ENCODE measurements around the gene ULK4. TPM values are rescaled to one million over a fixed set of nuclear protein-coding genes. Genes with fewer than 3 reads are reported as not detected.
A peak's percentile ranks its signal among the peaks of the same experiment; 100 is the strongest.

Gene ULK4
- total and polyA plus RNA-seq, 2 of the 8 experiments (the other 6 are each of a cell fraction or from before 2014, with no cell fraction given) = 3.0 to 10.8 TPM

GRCh38 chr3:41629072-41629471 is 332.8 kb downstream of the ULK4 start:
- no peak overlapping the region for H3K4ac ChIP-seq (replicated peaks; ENCODE audit: insufficient read length, low read depth, low read length)
- H2BK12ac ChIP-seq (ENCODE audit: low read depth, low read length) = no peak overlapping the region
- no peak overlapping the region for H2BK120ac ChIP-seq (replicated peaks; ENCODE audit: low read depth, low read length)
- H2AFZ ChIP-seq (ENCODE audit: low read length) = no peak overlapping the region
- H3K23me2 ChIP-seq (ENCODE audit: low read depth, low read length) = no peaks in the 10 kb centered on the region
- H3K79me2 ChIP-seq (ENCODE audit: control insufficient read depth in 1 of 2, insufficient read depth in 2 of 2, low read length in 2 of 2) = no peaks in the 10 kb centered on the region
- no peaks in the 10 kb centered on the region for H3K9me3 ChIP-seq (ENCODE audit: insufficient read depth in 2 of 2, low read depth in 1 of 2, low read length in 1 of 2)
- FAIRE-seq (peak; percentile 36), DNase-seq (ENCODE audit: low read depth in 1 of 2, low spot score in 2 of 2) (no peak)
- H3K4me3 ChIP-seq (ENCODE audit: extremely low read depth in 1 of 4, insufficient read depth in 2 of 4, low read depth in 3 of 4, low read length in 4 of 4) = no peak overlapping the region
- no peak overlapping the region for H4K91ac ChIP-seq (replicated peaks; ENCODE audit: insufficient read length, low read length)
- H3K27ac ChIP-seq (ENCODE audit: low read depth, low read length) = no peak overlapping the region
- no peaks in the 10 kb centered on the region for H3K36me3 ChIP-seq (ENCODE audit: control insufficient read depth in 2 of 4, insufficient read depth in 4 of 4, low read length in 3 of 4)
- H3K9ac ChIP-seq (replicated peaks in 1 of 4; ENCODE audit: extremely low read depth in 1 of 4, low read depth in 3 of 4, low read length in 3 of 4) = no peak overlapping the region
- ChIA-PET CTCF (ENCODE audit: partially characterized antibody) (interaction anchor here (1.0 kb wide), 1 partner anchor 50 kb away, joined by 4 read pairs; no protein-coding TSS in a partner anchor), POLR2A (ENCODE audit: partially characterized antibody) (interaction anchor here (1.1 kb wide), 1 partner anchor 500 kb away, joined by 3 read pairs; no protein-coding TSS in a partner anchor)
- H2AK5ac ChIP-seq (ENCODE audit: low read depth, low read length) = no peak overlapping the region
- peaks cover 0 to 13% (median 4%) of the 10 kb centered on the region in 4 experiments; a peak in 3 of 7 replicates for H3K4me1 ChIP-seq (replicated peaks in 1 of 4; ENCODE audit: control insufficient read depth in 3 of 4, insufficient read depth in 4 of 4, low read length in 3 of 4)
- H2BK5ac ChIP-seq (ENCODE audit: low read depth, low read length) = peak overlapping the region; percentile 16; the same call in 1 of the 2 replicates
- no peak overlapping the region for H3K18ac ChIP-seq (ENCODE audit: extremely low read depth, low read length)
- H4K5ac ChIP-seq (ENCODE audit: insufficient read length, low read depth, low read length) = no peak overlapping the region
- no peak overlapping the region for H4K8ac ChIP-seq (ENCODE audit: extremely low read depth, insufficient read depth, low read length)
- no peaks in the 10 kb centered on the region for H3K79me1 ChIP-seq (ENCODE audit: low read depth, low read length)
- H2BK20ac ChIP-seq (ENCODE audit: low read length) = no peak overlapping the region
- H3K56ac ChIP-seq (replicated peaks; ENCODE audit: insufficient read length, low read depth, low read length) = no peak overlapping the region
- H2BK15ac ChIP-seq (ENCODE audit: low read length) = no peak overlapping the region
- no peak overlapping the region for H3K23ac ChIP-seq (ENCODE audit: insufficient read length)
- no peaks in the 10 kb centered on the region for H4K20me1 ChIP-seq (replicated peaks in 1 of 2; ENCODE audit: control insufficient read depth in 1 of 2, insufficient read depth in 2 of 2, low read length in 2 of 2)
- H3K4me2 ChIP-seq (ENCODE audit: insufficient read depth in 1 of 2, low read depth in 2 of 2, low read length in 2 of 2) = peak overlapping the region in 1 of 2 experiments; percentile 31; a peak in 2 of 4 replicates
- H3K14ac ChIP-seq (ENCODE audit: insufficient read length) = no peak overlapping the region
- no peaks in the 10 kb centered on the region for H3K27me3 ChIP-seq (replicated peaks in 1 of 4; ENCODE audit: control insufficient read depth in 3 of 4, extremely low read depth in 1 of 4, insufficient read depth in 3 of 4, low read length in 3 of 4)
- 55% methylated on average over 4 of the region's 4 CpGs; no CpG with 5 or more reads in 1 of the 2 experiments for WGBS, 2 experiments (ENCODE audit: extremely low coverage in 1 of 2, insufficient coverage in 1 of 2, insufficient read length in 1 of 2, insufficient replicate concordance in 2 of 2, low coverage in 1 of 2, low lambda C conversion rate in 2 of 2, missing lambda C conversion rate in 1 of 2)
- TF ChIP-seq NANOG (IDR thresholded peaks at IDR 0.05; ENCODE audit: insufficient read depth, low read depth, low read length, poor library complexity, severe bottlenecking) (no peak), CTBP2 (IDR thresholded peaks at IDR 0.05; ENCODE audit: borderline replicate concordance, insufficient read depth, insufficient read length, low read length) (no peak), CBX5 (IDR thresholded peaks at IDR 0.05; ENCODE audit: low read depth, low read length) (no peak), JUND (IDR thresholded peaks at IDR 0.05; ENCODE audit: low read length) (peak; percentile 49; the same call in 1 of the 2 replicates), SAP30 (IDR thresholded peaks at IDR 0.05; ENCODE audit: insufficient read depth, insufficient replicate concordance, low read length) (no peak), CHD2 (IDR thresholded peaks at IDR 0.05; ENCODE audit: low read length) (peak; percentile 32; the same call in 1 of the 2 replicates), EP300 (IDR thresholded peaks at IDR 0.05; ENCODE audit: borderline replicate concordance in 1 of 2, low read depth in 2 of 2, low read length in 2 of 2) (0 out of 3 replicates have a peak, but pooled peaks of 1 of the 2 experiments have one; percentile 24), POLR2AphosphoS5 (IDR thresholded peaks at IDR 0.05; ENCODE audit: low read depth, low read length) (no peak), E2F6 (IDR thresholded peaks at IDR 0.05) (no peak), SIX5 (IDR thresholded peaks at IDR 0.05; ENCODE audit: low read depth, low read length) (no peak), EZH2 (IDR thresholded peaks at IDR 0.05; ENCODE audit: low read depth, low read length, severe bottlenecking) (no peak), TBP (IDR thresholded peaks at IDR 0.05; ENCODE audit: low read depth, low read length) (no peak)

All from H1 (cell line).